Epithelial cell of prostate (primary cell): ENCODE results near the gene SLC12A5.

Experiments used
- DNase-seq: peaks from one replicate; pipeline ENCODE4 v3.0.0-alpha.2; 2011; ENCODE audit warnings: low read depth, low spot score
- H3K27ac ChIP-seq: fragments of 450-650 bp; 2 replicates; pipeline ENCODE4 v1.5.1; 2017; ENCODE audit warnings: mild to moderate bottlenecking

The SLC12A5 gene

DNA sequence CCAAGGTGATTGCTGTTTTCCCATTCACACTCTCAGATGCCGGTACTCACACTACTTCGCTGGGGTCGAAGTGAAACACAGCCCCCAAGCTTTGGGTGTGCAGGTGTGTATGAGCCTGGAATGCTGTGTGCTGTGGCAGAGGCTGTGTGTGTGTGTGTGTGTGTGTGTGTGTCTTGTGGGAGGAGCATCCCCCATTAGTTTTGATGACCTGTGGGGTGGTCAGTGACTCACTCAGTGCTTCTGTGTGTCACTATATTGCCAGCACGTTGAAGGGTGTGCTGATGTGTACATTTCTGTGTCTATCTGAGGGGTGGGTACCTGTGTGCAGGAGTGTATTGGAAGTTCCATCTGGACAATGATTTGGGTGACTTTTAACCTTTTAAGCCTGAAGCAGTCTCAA is 5.0 kb upstream of the SLC12A5 start:
- no peak overlapping the region for H3K27ac ChIP-seq
- DNase-seq = no peak

DNA sequence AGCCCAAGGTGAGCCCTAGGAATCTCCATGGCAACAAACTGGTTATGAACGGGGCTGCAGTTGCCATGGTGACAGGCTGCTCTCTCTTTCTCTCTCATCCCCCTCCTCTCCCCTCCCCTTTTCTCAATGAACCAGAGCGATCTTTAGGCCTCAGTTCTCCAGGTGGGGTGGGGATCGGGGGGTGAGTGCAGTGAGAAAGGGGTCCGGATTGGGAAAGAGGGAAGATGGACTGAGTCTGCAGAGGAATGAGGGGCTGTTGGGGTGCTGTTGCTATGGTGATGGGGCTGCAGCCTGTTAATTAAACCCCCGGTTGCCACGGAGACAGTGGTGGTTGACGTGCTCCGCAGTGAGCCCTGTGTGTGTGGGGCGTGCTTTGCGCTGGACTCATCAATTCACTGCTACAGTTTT is 3.6 kb upstream of the SLC12A5 start:
- no peak overlapping the region for H3K27ac ChIP-seq
- no peak for DNase-seq

DNA sequence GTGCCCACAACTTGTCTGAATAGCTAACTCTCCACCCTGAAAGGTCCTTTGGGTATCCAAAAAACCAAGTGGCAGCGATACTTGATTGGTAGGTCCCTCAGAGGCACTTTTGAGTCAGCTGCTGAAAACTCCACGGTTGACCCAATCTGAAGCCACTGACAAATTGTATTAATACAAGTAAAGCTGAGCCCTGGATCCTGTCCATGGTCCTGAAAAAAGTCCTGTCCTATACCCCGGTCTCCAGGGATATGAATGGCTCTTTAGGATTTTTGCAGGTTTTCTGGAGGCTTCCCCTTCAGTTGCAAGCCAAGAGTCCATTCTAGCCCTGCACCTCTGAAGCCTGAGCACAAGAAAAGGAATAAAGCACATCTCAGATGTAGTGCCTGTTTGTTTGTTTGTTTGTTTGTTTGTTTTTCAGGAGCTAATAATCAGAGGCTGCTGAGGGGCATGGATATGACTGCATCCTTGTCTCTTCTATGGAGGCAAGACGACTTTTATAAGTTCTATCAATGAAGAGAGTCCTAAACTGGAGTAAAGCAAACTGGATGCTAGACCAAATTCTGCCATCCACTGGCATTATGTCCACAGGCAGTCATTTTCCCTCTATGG is 1.7 kb upstream of the SLC12A5 start:
- DNase-seq = no peak
- H3K27ac ChIP-seq = no peak overlapping the region

DNA sequence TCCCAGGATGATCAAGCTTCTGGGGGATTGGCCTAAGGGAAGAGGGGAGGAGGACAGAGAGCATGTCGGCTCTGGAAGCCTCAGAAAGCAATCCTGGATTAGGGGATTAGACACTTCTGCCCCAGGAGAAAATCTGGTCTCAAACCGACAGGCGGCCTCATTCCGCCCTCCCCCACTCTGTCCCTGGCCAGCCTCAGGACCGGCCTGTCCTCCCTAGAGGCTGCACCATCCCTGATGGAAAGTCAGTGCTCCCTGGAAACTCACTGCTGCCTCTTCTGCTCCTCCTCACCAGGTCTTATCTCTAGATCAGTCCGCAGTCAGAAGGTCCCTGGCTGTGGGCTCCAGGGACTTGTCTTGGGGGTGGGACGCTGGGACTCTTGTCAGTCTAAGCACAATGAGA is 905 bp upstream of the SLC12A5 start:
- H3K27ac ChIP-seq = no peak overlapping the region
- DNase-seq = no peak

DNA sequence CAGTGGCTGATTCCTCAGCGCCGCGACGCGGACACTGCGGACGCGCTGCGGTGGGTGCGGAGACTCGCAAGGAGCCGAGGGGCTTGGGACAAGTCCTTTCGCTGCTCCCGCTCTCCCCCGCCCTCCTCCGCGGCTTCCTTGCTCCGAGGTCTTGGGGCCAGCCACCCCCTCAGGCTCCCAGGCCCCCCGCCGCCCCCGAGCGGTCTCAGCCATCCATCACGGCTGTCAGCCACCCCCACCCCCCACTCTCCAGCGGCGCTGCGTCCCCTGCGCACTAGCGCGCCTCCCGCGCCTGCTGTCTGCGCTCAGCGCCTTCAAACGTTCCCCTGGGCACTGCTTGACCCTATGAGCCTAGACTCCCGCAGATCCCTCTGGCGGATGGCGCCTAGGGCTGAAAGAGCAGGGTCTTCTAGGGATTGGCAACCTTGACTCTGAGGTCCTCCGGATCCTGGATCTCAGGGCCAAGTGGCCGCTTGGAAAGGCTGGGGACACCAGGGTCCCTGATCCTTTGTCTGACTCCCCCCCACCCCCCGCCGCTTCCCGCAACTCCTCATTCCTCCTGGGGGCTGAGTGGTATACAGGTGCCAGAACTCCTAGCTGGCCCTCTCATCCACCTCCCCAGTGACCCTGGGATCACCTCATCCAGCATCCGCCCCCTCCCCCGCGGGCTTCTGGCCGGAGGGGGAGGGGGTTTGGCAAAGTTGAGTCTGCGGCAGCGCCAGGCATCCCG is 1.4 kb downstream of the SLC12A5 start:
- H3K27ac ChIP-seq = no peak overlapping the region
- no peak for DNase-seq

DNA sequence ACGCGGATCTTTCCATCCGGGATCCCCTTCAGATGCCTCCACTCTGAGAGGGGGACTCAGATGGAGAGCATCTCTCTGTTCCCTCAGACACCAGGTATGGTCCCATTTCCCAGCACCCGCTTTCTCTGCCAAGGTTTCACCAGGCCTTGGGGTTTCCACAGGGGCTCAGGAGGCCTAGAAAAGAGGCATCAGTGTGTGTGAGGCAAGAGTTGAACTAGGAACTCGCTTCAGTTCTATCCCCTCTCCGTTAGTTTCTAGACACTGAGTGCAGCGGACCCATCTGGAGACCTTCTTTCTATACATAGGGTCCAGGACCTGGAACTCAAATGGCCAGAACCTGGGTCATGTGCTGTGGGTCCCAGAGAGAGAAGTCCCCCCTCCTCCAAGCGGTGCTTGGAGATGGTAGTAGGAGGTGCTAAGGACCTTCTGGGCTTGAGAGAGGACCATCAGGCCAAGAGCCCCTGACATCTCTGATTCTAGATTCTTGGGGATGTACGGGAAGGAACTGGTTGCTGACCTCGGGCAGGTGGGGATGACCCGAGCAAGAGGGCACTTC is 2.1 kb downstream of the SLC12A5 start:
- no peak overlapping the region for H3K27ac ChIP-seq
- no peak for DNase-seq

DNA sequence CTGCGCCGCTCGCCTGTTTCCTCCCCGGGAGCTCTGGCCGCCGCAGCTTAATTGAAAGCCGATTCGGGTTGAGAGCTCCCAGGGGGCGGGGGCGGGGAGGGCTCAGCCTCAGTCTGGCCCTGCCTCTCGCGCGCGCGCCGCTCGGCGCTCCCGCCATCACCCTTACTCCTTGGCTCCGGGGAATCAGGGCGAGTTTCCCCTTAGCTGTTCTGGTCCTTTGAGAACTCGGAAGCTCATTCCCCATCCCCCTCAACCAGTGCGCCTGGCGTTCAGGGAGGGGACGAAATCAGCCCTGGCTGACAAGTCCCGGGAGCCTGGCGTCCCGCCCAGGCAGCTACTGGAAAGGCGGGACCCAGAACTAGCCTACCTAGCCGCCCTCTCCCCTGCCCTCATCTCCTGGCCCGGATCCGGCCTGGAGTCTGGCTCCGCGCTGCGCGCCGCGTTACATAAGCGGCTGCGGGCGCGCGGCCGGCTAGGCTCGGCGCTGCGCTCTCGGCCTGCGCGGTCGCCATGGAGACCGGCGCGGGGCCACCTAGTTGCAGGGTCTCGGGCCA is 2.8 kb downstream of the SLC12A5 start:
- no peak for DNase-seq
- no peak overlapping the region for H3K27ac ChIP-seq

DNA sequence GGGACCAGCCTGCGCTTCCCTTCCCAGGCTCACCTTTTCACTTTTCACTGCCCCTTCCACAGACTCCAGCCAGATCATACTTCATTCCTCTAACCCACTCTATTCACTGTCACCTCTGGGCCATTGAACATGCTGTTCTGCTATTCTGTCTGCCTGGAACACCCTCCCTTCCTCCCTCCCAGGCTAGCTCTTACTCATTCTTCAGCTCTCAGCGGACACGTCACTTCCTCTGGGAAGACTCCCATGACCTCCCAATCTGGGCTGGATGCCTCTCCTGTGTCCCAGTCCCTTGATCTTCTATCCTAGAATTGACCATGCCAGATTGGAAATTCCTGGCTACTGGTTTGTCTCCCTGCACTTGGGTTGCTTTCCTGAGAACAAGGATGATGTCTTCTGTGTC is 5.0 kb downstream of the SLC12A5 start:
- no peak for DNase-seq
- no peak overlapping the region for H3K27ac ChIP-seq

DNA sequence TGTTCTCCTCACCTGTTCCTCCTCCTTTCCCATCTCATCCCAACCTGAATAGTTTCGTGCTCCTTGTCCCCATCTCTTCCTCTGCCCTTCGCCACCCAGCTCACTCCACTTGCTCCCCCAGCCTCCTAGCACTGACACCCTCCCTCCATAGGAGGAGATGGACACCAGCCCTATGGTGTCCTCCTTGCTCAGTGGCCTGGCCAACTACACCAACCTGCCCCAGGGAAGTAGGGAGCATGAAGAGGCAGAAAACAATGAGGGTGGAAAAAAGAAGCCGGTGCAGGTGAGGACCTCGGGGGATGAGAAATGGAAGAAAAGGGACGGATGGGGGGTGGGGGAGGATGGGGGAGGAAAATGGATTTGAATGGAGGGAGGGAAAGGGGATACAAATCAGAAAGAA is 6.2 kb downstream of the SLC12A5 start:
- DNase-seq = no peak
- no peak overlapping the region for H3K27ac ChIP-seq

DNA sequence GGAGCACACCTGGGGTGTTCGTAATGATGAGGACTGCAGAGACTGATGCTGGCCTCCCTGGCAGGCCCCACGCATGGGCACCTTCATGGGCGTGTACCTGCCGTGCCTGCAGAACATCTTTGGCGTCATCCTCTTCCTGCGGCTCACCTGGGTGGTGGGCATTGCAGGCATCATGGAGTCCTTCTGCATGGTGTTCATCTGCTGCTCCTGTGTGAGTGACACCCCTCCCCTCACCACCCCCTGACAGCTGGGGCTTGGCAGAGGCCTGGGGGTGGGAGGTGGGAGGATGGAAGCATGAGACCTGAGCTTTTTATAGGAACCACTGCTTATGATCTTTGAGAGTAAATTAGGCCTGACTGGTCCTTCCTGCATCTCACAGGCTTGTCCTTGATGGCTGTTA is 6.7 kb downstream of the SLC12A5 start:
- no peak for DNase-seq
- no peak overlapping the region for H3K27ac ChIP-seq

DNA sequence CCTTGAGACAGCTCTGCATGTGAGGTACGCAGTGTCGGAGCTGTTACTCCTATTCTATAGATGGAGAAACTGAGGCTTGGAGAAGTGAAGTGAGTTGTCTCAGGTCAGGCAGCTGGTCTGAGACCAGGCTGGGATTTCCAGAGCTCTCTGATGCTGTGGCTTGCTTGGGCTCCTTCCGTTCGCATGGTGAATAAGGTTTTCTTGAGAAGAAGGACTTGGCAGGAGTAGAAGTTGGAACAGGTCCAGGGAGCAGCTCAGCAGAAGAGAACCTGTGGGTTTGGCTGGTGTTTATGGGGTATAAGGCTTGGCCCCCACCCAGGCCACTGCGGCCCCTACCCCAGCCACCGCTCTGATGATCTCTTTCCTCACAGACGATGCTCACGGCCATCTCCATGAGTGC is 7.4 kb downstream of the SLC12A5 start:
- no peak overlapping the region for H3K27ac ChIP-seq
- no peak for DNase-seq

DNA sequence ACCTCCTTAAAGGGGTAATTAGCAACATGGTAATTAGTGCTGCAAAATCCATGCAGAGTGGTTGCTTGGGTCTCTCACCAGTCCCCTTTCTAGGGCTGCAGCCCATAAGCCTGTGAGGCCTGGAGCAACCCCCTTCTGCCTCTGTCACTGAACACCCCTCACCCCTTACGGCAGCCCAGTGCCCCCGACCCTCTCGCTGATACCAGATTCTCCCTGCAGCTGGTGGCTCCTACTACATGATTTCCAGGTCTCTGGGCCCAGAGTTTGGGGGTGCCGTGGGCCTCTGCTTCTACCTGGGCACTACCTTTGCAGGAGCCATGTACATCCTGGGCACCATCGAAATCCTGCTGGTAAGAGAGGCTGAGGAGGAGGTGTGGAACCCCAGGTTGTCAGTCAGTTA is 8.0 kb downstream of the SLC12A5 start:
- no peak overlapping the region for H3K27ac ChIP-seq
- no peak for DNase-seq

DNA sequence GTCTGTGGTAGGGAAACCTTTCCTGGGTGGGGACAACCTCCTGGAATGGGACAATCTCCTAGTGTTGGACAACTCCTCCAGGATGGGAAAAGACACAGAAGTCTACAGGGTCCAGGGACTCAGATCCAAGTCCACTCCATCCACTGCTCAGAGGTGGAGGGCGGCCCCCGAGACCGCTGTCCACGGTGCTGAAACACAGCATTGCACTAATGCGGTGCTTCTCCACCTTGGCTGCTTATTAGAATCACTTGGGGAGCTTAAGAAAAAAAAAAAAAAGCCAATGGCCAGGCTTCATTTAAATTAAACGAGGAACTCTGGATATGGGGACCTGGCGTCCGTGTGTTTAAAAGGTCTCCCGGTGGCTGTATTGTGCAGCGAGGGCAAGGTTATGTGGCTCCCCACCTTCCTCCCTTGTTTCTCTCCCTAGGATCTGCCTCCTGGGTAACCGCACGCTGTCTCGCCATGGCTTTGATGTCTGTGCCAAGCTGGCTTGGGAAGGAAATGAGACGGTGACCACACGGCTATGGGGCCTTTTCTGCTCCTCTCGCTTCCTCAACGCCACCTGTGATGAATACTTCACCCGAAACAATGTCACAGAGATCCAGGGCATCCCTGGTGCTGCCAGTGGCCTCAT is 12.0 kb downstream of the SLC12A5 start:
- no peak for DNase-seq
- H3K27ac ChIP-seq = no peak overlapping the region

DNA sequence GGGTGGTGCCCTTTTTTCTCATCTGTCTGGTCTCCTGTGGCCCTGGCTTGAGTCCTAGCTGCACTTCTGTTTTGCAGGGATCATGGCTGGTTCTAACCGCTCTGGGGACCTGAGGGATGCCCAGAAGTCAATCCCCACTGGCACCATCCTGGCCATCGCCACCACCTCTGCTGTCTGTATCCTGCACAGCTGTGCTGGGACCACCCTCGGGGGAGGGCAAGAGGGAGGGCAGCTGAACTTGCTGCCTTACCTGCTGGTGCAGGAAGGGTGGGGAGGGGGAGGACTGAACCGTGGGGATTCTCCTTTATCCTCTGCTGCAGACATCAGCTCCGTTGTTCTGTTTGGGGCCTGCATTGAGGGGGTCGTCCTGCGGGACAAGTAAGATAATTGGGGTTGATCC is 14.5 kb downstream of the SLC12A5 start:
- no peak overlapping the region for H3K27ac ChIP-seq
- no peak for DNase-seq

DNA sequence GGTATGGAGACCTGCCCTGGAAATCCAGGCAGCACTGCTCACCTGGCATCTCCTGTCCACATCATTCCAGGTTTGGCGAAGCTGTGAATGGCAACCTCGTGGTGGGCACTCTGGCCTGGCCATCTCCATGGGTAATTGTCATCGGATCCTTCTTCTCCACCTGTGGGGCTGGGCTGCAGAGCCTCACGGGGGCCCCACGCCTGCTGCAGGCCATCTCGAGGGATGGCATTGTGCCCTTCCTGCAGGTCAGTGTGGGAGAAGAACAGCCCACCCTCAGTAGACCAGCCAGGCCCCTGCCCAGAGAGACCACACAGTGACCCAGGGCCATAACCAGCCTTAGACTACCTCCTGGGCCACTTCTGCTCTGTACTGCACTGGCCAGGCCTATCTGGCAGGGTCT is 15.9 kb downstream of the SLC12A5 start:
- no peak overlapping the region for H3K27ac ChIP-seq
- DNase-seq = no peak

DNA sequence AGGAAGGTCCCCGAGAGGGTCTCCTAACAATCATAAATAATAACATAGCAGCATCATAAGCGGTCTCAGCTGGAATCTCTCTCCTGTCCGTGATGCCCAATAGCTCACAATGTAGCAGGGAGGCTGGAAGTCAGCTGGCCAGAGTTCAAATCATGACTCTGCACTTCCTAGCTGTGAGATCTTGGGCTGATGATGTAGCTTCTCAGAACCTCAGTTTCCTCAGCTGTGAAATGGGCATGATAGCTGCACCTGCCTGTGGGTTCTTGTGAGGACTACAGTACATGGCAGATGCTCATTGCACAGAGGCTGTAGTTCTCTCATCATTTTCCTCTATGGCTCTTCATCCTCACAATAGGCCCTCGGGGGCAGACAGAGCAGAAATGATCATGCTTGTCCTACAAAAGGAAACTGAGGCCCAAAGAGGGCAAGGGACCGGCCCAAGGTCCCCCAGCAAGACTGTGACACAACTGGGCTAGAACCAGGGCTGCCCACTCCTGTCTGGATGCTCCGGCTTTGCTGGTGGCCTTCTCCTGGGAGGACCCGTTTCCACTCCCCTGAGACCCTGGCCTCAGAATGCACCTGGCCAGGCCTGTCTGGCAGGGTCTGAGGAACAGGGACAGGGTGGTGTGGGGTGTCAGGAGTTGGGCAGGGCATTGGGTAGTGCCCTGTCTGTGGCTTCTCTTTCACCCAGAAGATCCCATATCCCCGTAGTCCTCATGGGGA is 17.7 kb downstream of the SLC12A5 start:
- H3K27ac ChIP-seq = no peak overlapping the region

DNA sequence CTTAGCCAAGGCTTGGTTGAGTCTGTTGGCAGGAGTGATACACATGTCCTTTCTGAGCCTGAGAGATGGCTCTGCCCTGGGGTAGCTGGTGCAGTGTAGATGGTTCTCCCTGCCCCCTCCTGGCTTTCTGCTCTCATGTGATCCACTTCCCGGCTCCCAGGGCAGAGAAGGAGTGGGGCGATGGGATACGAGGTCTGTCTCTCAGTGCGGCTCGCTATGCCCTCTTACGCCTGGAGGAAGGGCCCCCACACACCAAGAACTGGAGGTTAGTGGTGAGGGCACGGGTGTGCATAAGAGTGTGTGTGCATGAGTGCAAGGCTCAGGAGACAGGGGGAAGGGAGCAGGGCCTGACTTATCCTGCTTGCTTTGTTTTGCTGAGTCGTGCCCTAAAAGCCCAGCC is 18.8 kb downstream of the SLC12A5 start:
- no peak overlapping the region for H3K27ac ChIP-seq
- no peak for DNase-seq

More for the DNA sequence above, 17.7 kb downstream of the SLC12A5 start:
- no peak for DNase-seq

DNA sequence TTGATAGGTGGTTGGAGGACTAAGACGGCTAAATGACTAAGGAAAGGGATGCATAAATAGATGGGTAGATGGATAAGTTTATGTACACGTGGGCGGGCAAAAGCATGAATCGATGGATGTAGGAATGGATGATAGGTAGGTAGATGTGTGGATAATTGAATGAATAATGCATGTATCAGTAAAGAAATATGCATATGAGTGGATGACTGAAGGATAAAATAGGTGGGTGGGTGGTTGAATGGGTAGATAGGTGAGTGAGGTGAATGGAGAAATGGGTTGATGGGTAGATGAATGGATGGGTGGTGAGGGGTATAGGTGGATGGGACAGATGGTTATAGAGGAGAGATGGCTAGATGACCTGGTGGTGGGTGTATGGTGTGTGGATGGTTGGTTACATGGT is 20.2 kb downstream of the SLC12A5 start:
- H3K27ac ChIP-seq = no peak overlapping the region
- no peak for DNase-seq

DNA sequence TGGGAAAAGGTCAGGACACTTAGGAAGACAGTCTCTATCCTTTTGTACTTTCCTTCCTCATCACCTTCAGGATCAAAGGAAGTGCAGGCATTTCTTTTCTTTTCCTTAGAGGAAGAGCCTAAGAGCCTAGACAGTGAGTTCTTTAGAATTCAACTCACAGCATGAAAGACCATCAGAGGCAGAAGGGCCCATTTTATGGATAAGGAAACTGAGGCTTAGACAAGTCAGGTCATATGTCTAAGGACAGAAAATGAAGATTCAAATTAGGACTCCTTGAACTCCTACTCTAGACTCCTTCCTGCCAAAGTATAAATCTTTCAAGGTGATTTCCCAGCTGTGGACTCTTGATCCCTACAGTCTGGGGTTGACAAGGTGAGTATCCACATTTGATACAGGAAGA is 20.8 kb downstream of the SLC12A5 start:
- no peak for DNase-seq
- no peak overlapping the region for H3K27ac ChIP-seq

DNA sequence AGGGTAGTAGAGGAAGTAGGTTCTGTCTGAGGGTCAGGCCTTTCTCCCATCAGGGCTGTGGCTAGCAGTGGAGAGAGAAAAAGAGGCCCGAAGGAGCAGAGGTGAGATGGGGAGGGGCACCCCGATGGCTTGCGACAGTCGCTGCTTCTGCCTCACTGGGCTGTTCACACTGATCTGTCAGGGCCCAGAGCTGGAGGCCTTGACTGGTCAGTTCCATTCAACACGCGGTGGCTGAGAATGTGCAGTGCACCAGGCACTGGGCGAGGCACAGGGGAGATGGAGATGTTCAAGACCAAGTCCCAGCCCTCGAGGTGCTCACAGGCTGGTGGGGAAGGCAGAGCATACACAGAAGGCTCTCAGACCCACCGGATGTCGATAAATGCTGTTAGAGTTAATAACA is 21.4 kb downstream of the SLC12A5 start:
- DNase-seq = no peak
- H3K27ac ChIP-seq = no peak overlapping the region

DNA sequence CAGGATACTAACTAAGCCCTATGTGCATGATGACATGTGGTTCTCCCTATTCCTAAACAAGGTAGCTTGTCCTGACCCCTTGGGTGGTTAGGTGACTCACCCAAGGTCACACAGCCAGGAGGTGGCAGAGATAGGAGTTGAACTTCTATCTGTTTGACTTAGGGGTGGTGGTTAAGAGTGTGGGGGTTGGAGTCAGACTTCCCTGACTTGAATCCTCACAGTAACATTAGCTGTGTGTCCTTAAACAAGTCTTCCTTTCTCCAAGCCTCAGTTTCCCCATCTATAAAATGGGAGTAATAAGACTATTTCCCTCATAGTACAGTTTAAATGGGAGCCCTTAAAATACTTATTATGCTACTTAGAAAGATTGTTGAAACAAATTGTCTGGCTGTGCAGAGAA is 21.9 kb downstream of the SLC12A5 start:
- H3K27ac ChIP-seq = no peak overlapping the region
- DNase-seq = no peak
